ENCODE measurements around the gene DENND6B.

Gene DENND6B

GRCh38 chr22:50302041-50302541 is 24.7 kb downstream of the DENND6B start:
- DNase-seq: no peak

- DNase-seq: no peak
Observed at GRCh38 chr22:50301581-50301991, 25.2 kb downstream of the DENND6B start.

- no peak for DNase-seq
Observed at GRCh38 chr22:50300620-50301257, 26.1 kb downstream of the DENND6B start.

GRCh38 chr22:50299785-50300619 is 26.8 kb downstream of the DENND6B start:
- no peak for DNase-seq

GRCh38 chr22:50298937-50299784 is 27.7 kb downstream of the DENND6B start:
- DNase-seq: no peak

GRCh38 chr22:50298266-50298637 is 28.6 kb downstream of the DENND6B start:
- no peak for DNase-seq

GRCh38 chr22:50297510-50298265 is 29.1 kb downstream of the DENND6B start:
- DNase-seq: no peak

- DNase-seq: no peak
Observed at GRCh38 chr22:50296658-50297490, 29.9 kb downstream of the DENND6B start.

GRCh38 chr22:50294319-50294656 is 32.5 kb downstream of the DENND6B start:
- DNase-seq: no peak

GRCh38 chr22:50293441-50294318 is 33.1 kb downstream of the DENND6B start:
- no peak for DNase-seq

- DNase-seq: no peak
Observed at GRCh38 chr22:50292643-50293440, 34.0 kb downstream of the DENND6B start.

- no peak for DNase-seq
Observed at GRCh38 chr22:50289942-50290630, 36.7 kb downstream of the DENND6B start.

GRCh38 chr22:50289151-50289941 is 37.5 kb downstream of the DENND6B start:
- DNase-seq: no peak

- no peak for DNase-seq
Observed at GRCh38 chr22:50287731-50288130, 39.1 kb downstream of the DENND6B start.

- DNase-seq: no peak
Observed at GRCh38 chr22:50286701-50287318, 40.0 kb downstream of the DENND6B start.

GRCh38 chr22:50286275-50286674 is 40.5 kb downstream of the DENND6B start:
- DNase-seq: no peak

GRCh38 chr22:50285568-50286229 is 41.1 kb downstream of the DENND6B start:
- DNase-seq: no peak

Measured in GDM1 (cell line).